Measurements from ENCODE around the gene EIF5.

The EIF5 gene

GRCh38 chr14:103293465-103293864 lies 40.6 kb upstream of the EIF5 start:
- no peaks in the 10 kb centered on the region for H3K9me3 ChIP-seq (ENCODE audit: control insufficient read depth, low read length)
- H3K9ac ChIP-seq (ENCODE audit: low read length) = no peak overlapping the region
- no peak overlapping the region for H3K4me3 ChIP-seq (ENCODE audit: low read length)
- H3K27me3 ChIP-seq (replicated peaks; ENCODE audit: control insufficient read depth, insufficient read depth, low read length) = no peaks in the 10 kb centered on the region
- H3K36me3 ChIP-seq (ENCODE audit: control insufficient read depth, insufficient read depth, low read length, severe bottlenecking) = no peaks in the 10 kb centered on the region
- H3K4me1 ChIP-seq (ENCODE audit: control insufficient read depth, insufficient read depth, low read length) = peaks cover 6% of the 10 kb centered on the region
- DNase-seq (ENCODE audit: low read depth) = no peak

- DNase-seq (ENCODE audit: low read depth) = no peak
- Histone ChIP-seq H3K27me3 (replicated peaks; ENCODE audit: control insufficient read depth, insufficient read depth, low read length) (no peaks in the 10 kb centered on the region), H3K4me3 (ENCODE audit: low read length) (no peak overlapping the region), H3K9me3 (ENCODE audit: control insufficient read depth, low read length) (no peaks in the 10 kb centered on the region), H3K4me1 (ENCODE audit: control insufficient read depth, insufficient read depth, low read length) (peaks cover 6% of the 10 kb centered on the region), H3K9ac (ENCODE audit: low read length) (no peak overlapping the region), H3K36me3 (ENCODE audit: control insufficient read depth, insufficient read depth, low read length, severe bottlenecking) (no peaks in the 10 kb centered on the region)
Measured at GRCh38 chr14:103294091-103294490, 39.9 kb upstream of the EIF5 start.

- H3K36me3 ChIP-seq (ENCODE audit: control insufficient read depth, insufficient read depth, low read length, severe bottlenecking) = no peaks in the 10 kb centered on the region
- H3K4me3 ChIP-seq (ENCODE audit: low read length) = no peak overlapping the region
- no peaks in the 10 kb centered on the region for H3K9me3 ChIP-seq (ENCODE audit: control insufficient read depth, low read length)
- peak; percentile 38 for DNase-seq (ENCODE audit: low read depth)
- no peaks in the 10 kb centered on the region for H3K27me3 ChIP-seq (replicated peaks; ENCODE audit: control insufficient read depth, insufficient read depth, low read length)
- H3K4me1 ChIP-seq (ENCODE audit: control insufficient read depth, insufficient read depth, low read length) = peaks cover 6% of the 10 kb centered on the region
- no peak overlapping the region for H3K9ac ChIP-seq (ENCODE audit: low read length)
Measured at GRCh38 chr14:103296007-103296406, 38.0 kb upstream of the EIF5 start.

GRCh38 chr14:103296987-103297386 lies 37.0 kb upstream of the EIF5 start:
- Histone ChIP-seq H3K9me3 (ENCODE audit: control insufficient read depth, low read length) (no peaks in the 10 kb centered on the region), H3K27me3 (replicated peaks; ENCODE audit: control insufficient read depth, insufficient read depth, low read length) (no peaks in the 10 kb centered on the region), H3K4me1 (ENCODE audit: control insufficient read depth, insufficient read depth, low read length) (peaks cover 6% of the 10 kb centered on the region), H3K9ac (ENCODE audit: low read length) (no peak overlapping the region), H3K4me3 (ENCODE audit: low read length) (no peak overlapping the region), H3K36me3 (ENCODE audit: control insufficient read depth, insufficient read depth, low read length, severe bottlenecking) (no peaks in the 10 kb centered on the region)
- DNase-seq (ENCODE audit: low read depth) = no peak

GRCh38 chr14:103298620-103299019 lies 35.4 kb upstream of the EIF5 start:
- no peaks in the 10 kb centered on the region for H3K9me3 ChIP-seq (ENCODE audit: control insufficient read depth, low read length)
- DNase-seq (ENCODE audit: low read depth) = no peak
- H3K4me3 ChIP-seq (ENCODE audit: low read length) = no peak overlapping the region
- no peak overlapping the region for H3K9ac ChIP-seq (ENCODE audit: low read length)
- H3K4me1 ChIP-seq (ENCODE audit: control insufficient read depth, insufficient read depth, low read length) = peaks cover 14% of the 10 kb centered on the region
- no peaks in the 10 kb centered on the region for H3K27me3 ChIP-seq (replicated peaks; ENCODE audit: control insufficient read depth, insufficient read depth, low read length)
- no peaks in the 10 kb centered on the region for H3K36me3 ChIP-seq (ENCODE audit: control insufficient read depth, insufficient read depth, low read length, severe bottlenecking)

- H3K4me3 ChIP-seq (ENCODE audit: low read length) = no peak overlapping the region
- H3K9me3 ChIP-seq (ENCODE audit: control insufficient read depth, low read length) = peaks cover 4% of the 10 kb centered on the region
- H3K36me3 ChIP-seq (ENCODE audit: control insufficient read depth, insufficient read depth, low read length, severe bottlenecking) = no peaks in the 10 kb centered on the region
- H3K4me1 ChIP-seq (ENCODE audit: control insufficient read depth, insufficient read depth, low read length) = peaks cover 8% of the 10 kb centered on the region
- H3K9ac ChIP-seq (ENCODE audit: low read length) = no peak overlapping the region
- no peaks in the 10 kb centered on the region for H3K27me3 ChIP-seq (replicated peaks; ENCODE audit: control insufficient read depth, insufficient read depth, low read length)
- DNase-seq (ENCODE audit: low read depth) = no peak
Measured at GRCh38 chr14:103301512-103302354, 32.3 kb upstream of the EIF5 start.

- Histone ChIP-seq H3K9me3 (ENCODE audit: control insufficient read depth, low read length) (peaks cover 4% of the 10 kb centered on the region), H3K9ac (ENCODE audit: low read length) (peak overlapping the region; percentile 38), H3K27me3 (replicated peaks; ENCODE audit: control insufficient read depth, insufficient read depth, low read length) (no peaks in the 10 kb centered on the region), H3K4me1 (ENCODE audit: control insufficient read depth, insufficient read depth, low read length) (peaks cover 8% of the 10 kb centered on the region), H3K36me3 (ENCODE audit: control insufficient read depth, insufficient read depth, low read length, severe bottlenecking) (no peaks in the 10 kb centered on the region), H3K4me3 (ENCODE audit: low read length) (no peak overlapping the region)
- peak; percentile 72 for DNase-seq (ENCODE audit: low read depth)
Measured at GRCh38 chr14:103302966-103303365, 31.1 kb upstream of the EIF5 start.

GRCh38 chr14:103304706-103305105 lies 29.3 kb upstream of the EIF5 start:
- Histone ChIP-seq H3K9ac (ENCODE audit: low read length) (no peak overlapping the region), H3K9me3 (ENCODE audit: control insufficient read depth, low read length) (peaks cover 4% of the 10 kb centered on the region), H3K36me3 (ENCODE audit: control insufficient read depth, insufficient read depth, low read length, severe bottlenecking) (no peaks in the 10 kb centered on the region), H3K4me3 (ENCODE audit: low read length) (no peak overlapping the region), H3K4me1 (ENCODE audit: control insufficient read depth, insufficient read depth, low read length) (peaks cover 8% of the 10 kb centered on the region), H3K27me3 (replicated peaks; ENCODE audit: control insufficient read depth, insufficient read depth, low read length) (no peaks in the 10 kb centered on the region)
- DNase-seq (ENCODE audit: low read depth) = no peak

- no peaks in the 10 kb centered on the region for H3K4me1 ChIP-seq (ENCODE audit: control insufficient read depth, insufficient read depth, low read length)
- H3K36me3 ChIP-seq (ENCODE audit: control insufficient read depth, insufficient read depth, low read length, severe bottlenecking) = no peaks in the 10 kb centered on the region
- H3K9ac ChIP-seq (ENCODE audit: low read length) = no peak overlapping the region
- DNase-seq (ENCODE audit: low read depth) = no peak
- peaks cover 5% of the 10 kb centered on the region for H3K27me3 ChIP-seq (replicated peaks; ENCODE audit: control insufficient read depth, insufficient read depth, low read length)
- peaks cover 4% of the 10 kb centered on the region for H3K9me3 ChIP-seq (ENCODE audit: control insufficient read depth, low read length)
- no peak overlapping the region for H3K4me3 ChIP-seq (ENCODE audit: low read length)
Measured at GRCh38 chr14:103308717-103309616, 25.1 kb upstream of the EIF5 start.

- Histone ChIP-seq H3K36me3 (ENCODE audit: control insufficient read depth, insufficient read depth, low read length, severe bottlenecking) (no peaks in the 10 kb centered on the region), H3K4me1 (ENCODE audit: control insufficient read depth, insufficient read depth, low read length) (no peaks in the 10 kb centered on the region), H3K9me3 (ENCODE audit: control insufficient read depth, low read length) (peaks cover 4% of the 10 kb centered on the region), H3K9ac (ENCODE audit: low read length) (no peak overlapping the region), H3K27me3 (replicated peaks; ENCODE audit: control insufficient read depth, insufficient read depth, low read length) (peaks cover 5% of the 10 kb centered on the region), H3K4me3 (ENCODE audit: low read length) (no peak overlapping the region)
- DNase-seq (ENCODE audit: low read depth) = no peak
Measured at GRCh38 chr14:103310576-103311095, 23.4 kb upstream of the EIF5 start.
